Measurements from ENCODE around the gene ZDHHC18.
"Not testable (repeated sequence)": the region's sequence is repeated elsewhere in the genome, so short reads cannot be mapped to it uniquely, and the experiment has no call there.

ZDHHC18 gene

GRCh38 chr1:26832249-26832960 is 5.9 kb downstream of the ZDHHC18 start:
- DNase-seq (ENCODE audit: low spot score): no peak

- no peak for DNase-seq (ENCODE audit: low spot score)
These were observed 7.2 kb downstream of the ZDHHC18 start for GRCh38 chr1:26833432-26834405.

GRCh38 chr1:26837665-26838064 is 11.2 kb downstream of the ZDHHC18 start:
- not testable (repeated sequence) for DNase-seq (ENCODE audit: low spot score)

- DNase-seq (ENCODE audit: low spot score): no peak
These were observed 12.2 kb downstream of the ZDHHC18 start for GRCh38 chr1:26838474-26839338.

GRCh38 chr1:26839339-26839722 is 12.8 kb downstream of the ZDHHC18 start:
- no peak for DNase-seq (ENCODE audit: low spot score)

GRCh38 chr1:26839779-26840178 is 13.3 kb downstream of the ZDHHC18 start:
- no peak for DNase-seq (ENCODE audit: low spot score)

DNA sequence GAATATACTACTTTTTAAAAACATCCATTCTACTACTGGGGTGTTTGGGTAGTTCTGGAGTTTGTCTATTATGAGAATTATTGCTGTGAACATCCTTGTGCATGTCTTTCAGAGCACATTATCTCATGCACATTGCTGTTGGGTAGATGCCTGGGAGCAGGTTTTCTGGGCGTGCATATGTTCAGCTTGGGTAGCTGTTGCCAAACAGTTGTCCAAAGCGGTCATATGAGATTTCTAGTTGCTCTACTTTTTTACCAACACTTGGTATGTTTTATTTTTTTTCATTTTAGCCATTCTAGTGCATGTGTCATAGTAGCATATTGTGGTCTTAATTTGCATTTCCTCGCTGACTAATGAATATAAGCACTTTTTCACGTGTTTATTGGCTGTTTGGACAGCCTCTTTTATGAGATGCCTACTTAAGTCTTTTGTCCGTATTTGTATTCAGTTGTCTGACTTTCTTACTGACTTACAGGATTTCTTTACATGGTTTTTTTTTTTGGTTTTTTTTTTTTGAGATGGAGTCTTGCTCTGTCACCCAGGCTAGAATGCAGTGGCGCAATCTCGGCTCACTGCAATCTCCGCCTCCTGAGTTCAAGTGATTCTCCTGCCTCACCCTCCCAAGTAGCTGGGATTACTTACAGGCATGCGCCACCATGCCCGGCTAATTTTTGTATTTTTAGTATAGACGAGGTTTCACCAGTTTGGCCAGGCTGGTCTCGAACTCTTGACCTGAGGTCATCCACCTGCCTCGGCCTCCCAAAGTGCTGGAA is 18.1 kb downstream of the ZDHHC18 start:
- DNase-seq (ENCODE audit: low spot score): no peak

GRCh38 chr1:26847826-26848225 is 21.3 kb downstream of the ZDHHC18 start:
- DNase-seq (ENCODE audit: low spot score): not testable (repeated sequence)

DNA sequence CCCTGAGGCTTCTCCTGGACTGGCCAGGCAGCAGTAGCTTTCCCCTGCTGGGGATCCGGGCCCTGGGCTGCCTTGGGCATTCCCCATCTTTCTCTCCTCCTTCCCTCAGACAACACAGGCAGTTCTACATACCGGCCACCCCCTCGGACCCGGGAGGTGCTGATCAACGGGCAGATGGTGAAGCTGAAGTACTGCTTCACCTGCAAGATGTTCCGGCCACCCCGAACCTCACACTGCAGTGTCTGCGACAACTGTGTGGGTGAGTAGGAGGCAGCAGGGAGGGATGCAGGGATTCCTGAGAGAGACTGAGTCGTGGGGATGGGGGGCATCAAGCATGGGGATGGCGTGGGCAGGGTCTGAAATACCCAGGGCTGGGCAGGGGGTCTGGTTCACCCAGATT is 22.0 kb downstream of the ZDHHC18 start:
- no peak for DNase-seq (ENCODE audit: low spot score)

DNA sequence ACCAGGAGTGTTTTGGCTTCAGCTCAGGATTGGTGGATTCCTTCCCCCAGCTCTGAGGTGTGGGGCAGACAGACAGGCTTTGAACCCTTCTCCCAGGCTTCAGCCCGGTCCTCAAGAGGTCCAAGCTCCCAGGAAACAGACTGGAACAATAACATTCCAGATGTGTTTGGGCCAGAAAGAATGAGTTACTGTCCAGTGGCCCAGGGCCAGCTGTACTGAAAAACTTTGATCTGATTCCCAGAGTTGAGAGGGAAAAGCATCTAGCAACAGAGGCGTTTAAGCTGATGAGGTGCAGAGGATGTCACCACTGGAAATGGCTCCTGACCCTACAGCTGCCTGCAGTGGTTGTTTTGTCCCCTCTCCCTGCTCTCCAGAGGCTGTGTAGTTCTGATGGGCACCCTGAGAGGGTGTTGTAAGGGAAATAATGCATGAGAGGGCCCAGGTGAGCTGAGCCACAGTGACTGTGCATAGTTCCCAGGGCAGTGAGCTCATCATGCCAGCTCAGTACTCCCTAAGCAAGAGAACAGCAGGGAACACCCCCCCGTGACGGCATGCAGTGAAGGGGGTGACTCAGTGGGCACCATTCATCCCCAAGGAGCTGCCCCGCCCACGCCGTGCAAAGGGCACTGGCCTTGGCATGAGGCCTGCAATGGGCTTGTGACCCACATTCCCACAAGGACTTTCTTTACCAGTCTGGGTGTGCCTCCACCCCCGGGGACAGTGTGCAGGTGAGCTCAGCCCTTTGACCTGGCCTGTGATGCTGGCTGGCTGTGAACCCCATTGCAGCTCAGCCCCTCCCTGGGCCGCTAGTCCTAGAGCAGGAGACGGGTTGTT is 22.7 kb downstream of the ZDHHC18 start:
- DNase-seq (ENCODE audit: low spot score): peak; percentile 76

DNA sequence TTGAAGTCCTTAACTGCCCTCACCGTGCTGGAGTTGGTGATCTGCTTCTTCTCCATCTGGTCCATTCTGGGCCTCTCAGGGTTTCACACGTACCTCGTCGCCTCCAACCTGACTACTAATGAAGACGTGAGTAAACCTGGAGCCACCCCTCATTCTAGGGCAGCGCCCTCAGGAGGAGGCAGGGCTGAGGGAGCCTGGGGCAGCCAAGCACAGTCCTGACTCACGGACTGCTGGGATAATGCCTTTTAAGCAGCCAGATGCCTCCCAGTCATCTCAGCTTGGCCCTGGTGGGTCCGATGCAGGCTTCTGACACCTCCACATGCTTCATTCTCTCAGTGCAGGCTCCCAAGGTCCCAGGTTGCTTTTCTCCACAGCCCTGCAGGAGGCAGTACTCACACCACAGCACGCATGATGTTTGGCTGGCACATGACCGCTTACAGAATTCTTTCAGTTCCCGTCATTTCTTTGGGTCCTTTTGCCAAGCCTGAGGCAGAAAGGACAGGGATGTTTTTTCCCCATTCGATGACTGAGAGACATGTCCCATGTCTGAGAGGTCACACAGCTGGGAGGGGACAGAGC is 24.7 kb downstream of the ZDHHC18 start:
- DNase-seq (ENCODE audit: low spot score): no peak

GRCh38 chr1:26852701-26853100 is 26.2 kb downstream of the ZDHHC18 start:
- no peak for DNase-seq (ENCODE audit: low spot score)

DNA sequence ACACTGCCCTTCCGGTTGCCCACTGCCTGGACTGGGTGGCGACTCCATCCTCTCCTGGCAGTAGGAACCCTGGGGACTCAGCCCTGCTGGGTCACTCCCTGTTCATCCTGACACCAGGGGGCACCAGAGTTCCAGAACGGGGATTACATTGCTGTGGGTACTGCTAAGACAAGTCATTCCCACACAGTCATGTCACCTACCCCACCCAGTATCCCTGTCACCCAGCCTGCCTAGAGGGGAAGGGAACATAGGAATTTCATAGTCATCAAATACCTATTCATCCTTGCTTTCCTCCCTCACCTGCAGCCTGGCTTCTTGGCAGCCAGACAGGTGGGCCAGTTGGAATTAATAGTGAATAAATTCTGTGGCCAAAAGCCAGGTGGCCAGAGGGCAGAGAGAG is 26.7 kb downstream of the ZDHHC18 start:
- DNase-seq (ENCODE audit: low spot score): peak; percentile 88

DNA sequence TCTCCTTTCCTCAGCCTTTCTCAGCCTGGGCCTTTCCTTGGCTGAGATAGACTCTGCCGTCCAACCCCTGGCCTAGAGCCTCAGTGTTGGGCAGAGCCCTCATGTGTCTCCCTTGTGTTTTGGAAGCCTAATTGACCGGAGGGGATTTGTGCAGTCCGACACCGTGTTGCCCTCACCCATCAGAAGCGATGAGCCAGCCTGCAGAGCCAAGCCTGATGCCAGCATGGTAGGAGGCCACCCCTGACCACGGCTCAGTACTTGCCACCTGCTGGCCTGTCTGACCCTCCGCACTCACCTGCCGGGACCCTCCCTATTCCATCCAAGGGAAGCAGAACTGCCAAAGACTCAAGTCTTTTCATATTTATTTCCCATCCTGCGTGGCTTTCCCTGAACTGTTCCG is 27.1 kb downstream of the ZDHHC18 start:
- no peak for DNase-seq (ENCODE audit: low spot score)

GRCh38 chr1:26854906-26855305 is 28.4 kb downstream of the ZDHHC18 start:
- no peak for DNase-seq (ENCODE audit: low spot score)

DNA sequence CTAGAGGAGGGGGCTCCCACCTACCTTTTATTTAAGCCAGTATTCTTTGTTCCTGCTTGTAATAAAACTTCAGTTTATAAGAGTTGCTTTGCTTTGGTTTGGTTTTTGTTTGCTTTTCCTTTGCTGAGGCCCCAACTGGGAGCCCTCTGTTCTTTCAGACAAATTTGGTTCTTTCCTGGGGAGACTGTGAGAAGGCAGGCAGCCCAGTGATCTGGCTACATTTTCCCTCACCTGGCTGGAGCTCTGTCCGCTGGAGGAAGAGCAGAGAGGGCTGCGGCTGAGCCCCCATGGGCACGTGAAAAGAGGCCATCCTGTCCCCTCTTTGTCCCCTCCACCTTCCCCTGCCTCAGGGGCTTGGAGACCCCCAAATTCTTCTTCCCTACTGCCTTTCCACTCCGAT is 29.1 kb downstream of the ZDHHC18 start:
- no peak for DNase-seq (ENCODE audit: low spot score)

- no peak for DNase-seq (ENCODE audit: low spot score)
These were observed 29.7 kb downstream of the ZDHHC18 start for GRCh38 chr1:26856181-26856580.

DNA sequence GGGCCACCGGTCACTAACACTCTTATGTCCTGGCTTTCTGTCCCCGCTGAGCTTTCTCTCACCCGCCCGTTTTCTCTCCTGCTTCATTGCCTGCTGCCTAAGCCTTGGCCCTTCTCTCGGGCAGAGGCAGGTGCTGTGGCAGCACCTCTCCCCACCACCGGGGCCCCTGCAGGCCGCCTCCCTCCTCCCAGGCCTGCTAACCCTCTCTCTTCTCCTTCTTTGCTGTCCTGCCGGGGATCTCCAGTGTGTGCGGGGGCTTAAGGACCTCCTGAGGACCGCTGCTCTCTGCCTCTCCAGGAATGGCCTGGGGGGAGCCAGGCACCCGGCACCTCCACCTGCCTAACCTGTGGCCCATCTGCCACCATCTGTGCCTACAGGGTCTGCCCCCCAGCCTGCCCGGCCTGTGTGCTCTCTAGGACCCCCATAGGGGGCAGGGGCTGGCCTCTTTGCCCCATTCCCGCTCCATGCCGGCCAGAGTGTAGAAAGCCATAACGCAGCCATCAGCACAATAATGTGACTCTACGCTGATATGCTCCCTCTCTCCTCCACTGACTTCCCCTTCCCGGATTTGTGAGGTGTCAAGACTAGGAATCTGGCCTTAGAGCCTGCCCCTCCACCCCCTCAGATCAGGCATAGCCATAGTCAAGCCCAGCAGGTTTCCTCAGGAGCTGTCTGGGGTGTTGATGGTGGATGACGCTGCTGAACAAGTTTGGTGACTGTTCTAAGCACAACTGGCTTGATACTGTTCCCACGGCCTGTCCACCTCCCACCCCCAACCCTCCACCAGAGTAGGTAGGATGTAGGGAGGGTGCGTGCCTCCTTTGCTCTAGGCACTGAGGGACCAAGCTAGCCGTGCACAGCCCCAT is 30.3 kb downstream of the ZDHHC18 start:
- DNase-seq (ENCODE audit: low spot score): no peak

GRCh38 chr1:26857473-26858060 is 31.1 kb downstream of the ZDHHC18 start:
- DNase-seq (ENCODE audit: low spot score): no peak
